ENCODE data around the gene MYO9A. TPM values are rescaled to one million over a fixed set of nuclear protein-coding genes. Genes with fewer than 3 reads are reported as not detected.

The MYO9A gene, protein sequence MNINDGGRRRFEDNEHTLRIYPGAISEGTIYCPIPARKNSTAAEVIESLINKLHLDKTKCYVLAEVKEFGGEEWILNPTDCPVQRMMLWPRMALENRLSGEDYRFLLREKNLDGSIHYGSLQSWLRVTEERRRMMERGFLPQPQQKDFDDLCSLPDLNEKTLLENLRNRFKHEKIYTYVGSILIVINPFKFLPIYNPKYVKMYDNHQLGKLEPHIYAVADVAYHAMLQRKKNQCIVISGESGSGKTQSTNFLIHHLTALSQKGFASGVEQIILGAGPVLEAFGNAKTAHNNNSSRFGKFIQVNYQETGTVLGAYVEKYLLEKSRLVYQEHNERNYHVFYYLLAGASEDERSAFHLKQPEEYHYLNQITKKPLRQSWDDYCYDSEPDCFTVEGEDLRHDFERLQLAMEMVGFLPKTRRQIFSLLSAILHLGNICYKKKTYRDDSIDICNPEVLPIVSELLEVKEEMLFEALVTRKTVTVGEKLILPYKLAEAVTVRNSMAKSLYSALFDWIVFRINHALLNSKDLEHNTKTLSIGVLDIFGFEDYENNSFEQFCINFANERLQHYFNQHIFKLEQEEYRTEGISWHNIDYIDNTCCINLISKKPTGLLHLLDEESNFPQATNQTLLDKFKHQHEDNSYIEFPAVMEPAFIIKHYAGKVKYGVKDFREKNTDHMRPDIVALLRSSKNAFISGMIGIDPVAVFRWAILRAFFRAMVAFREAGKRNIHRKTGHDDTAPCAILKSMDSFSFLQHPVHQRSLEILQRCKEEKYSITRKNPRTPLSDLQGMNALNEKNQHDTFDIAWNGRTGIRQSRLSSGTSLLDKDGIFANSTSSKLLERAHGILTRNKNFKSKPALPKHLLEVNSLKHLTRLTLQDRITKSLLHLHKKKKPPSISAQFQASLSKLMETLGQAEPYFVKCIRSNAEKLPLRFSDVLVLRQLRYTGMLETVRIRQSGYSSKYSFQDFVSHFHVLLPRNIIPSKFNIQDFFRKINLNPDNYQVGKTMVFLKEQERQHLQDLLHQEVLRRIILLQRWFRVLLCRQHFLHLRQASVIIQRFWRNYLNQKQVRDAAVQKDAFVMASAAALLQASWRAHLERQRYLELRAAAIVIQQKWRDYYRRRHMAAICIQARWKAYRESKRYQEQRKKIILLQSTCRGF (N-terminal part only)
- 115 TPM for total RNA-seq

DNA sequence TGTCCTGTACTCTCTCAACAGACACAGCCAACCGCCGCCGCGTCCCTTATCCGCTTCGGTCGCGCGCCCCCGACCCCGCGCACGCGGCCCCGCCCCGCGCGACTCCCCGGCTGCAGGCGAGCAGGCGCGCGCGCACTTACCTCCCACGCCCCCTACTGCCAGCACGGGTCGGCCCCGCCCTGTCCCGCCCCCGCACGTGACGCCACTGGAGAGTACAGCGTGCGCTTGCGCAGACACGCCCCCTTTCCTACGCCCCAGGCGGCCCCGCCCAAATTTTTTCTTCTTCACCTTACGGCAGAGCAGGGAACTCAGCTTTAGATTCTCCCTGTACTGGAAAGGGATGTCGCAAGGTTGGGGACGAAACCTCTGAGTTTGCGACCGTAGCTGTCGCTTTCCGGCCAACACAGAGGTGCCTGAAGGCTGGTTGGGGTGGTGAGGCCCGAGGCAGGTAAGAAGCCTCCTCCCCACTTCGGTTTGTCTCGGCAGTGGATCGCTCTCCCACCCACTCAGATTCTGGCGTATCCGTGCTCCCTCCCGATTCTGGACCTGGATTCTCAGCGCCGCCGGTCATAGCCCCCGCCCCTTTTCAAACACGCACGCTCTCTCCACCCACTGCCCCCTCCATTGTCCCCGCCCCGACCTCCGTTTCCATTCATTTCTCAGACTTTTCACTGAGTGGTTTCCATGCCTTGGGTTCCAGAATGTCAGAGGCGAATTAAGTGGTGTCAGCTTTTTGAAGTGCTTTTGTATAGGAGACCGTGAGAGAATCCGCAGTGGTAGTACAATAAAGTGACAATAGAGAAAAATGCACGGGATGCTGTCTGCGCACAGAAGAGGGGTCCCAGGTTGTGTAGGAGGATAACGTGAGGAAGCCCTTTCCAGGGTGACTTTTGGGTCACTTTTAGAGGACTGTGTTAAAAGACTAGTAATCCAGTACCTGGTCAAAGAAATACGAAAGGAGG lies at the start of gene MYO9A, which contains the start of gene SENP8:
Gene MYO9A (minus strand): TSS at position 134 of the 962 bp plus-strand sequence. CDS start 71,587 bp downstream, outside the sequence.
Gene SENP8 (plus strand): TSS at position 387 of the 962 bp plus-strand sequence. CDS start 21,221 bp downstream, outside the sequence.

DNA sequence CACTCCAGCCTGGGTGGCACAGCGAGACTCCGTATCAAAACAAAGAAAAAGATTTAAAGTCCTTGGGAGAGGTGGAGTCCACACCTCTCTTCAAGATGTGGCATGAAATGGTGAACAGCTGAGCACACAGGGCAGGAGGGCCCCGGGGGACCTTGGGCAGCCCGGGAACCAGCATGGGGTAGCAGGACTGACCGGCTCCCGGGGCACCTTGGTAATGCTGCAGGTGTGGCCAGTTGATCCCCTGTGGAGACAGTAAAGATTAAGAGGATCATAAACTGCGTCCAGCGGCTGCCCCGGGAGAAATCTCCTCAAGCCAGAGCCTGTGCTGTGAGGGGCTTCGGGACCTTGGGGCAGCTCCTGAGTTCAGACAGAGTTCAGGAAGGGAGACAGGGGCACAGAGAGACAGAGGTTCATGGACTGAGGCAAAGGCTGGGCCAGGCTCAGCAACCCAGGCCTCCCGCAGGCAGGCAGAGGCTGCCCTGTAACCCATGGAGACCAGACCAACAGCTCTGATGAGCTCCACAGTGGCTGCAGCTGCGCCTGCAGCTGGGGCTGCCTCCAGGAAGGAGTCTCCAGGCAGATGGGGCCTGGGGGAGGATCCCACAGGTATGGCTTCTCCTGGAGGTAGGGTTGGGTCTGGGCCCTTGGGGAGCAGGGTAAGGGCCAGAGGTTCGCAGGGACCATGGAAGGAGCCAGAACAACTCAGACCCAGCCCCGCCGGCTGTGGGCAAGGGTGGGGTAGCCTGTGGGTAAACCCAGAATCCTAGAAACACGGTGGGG lies 307.5 kb downstream of the MYO9A start, which contains the start of gene NR2E3:
Gene NR2E3 (plus strand): TSS at position 299 of the 780 bp plus-strand sequence. CDS start 190 bp downstream, at position 489.

Small RNA genes lying within 50 kb of the gene (small RNA-seq; reads per million reads assigned to genes)
- gene RNA5SP399 (not detected), gene RNU2-65P (not detected)

Other genes with a start within 250 kb of the MYO9A start
- gene SENP8, start 253 bp upstream of the MYO9A start, total RNA-seq = 6.0 TPM
- 4.4 TPM for gene GRAMD2A, start 79.6 kb upstream of the MYO9A start, total RNA-seq
- 478 TPM for gene PKM, start 113.0 kb upstream of the MYO9A start, total RNA-seq
- 93.0 TPM for gene PARP6, start 154.4 kb upstream of the MYO9A start, total RNA-seq
- 19.8 TPM for gene CELF6, start 202.0 kb upstream of the MYO9A start, total RNA-seq